GM19395 (cell line): ENCODE measurements around the gene EIF2D.
"Not testable (repeated sequence)": the region's sequence is repeated elsewhere in the genome, so short reads cannot be mapped to it uniquely, and the experiment has no call there.

Experiments used
- ATAC-seq: cut with Tn5 transposase; IDR thresholded peaks from one replicate; pipeline ENCODE4 v1.9.1; 2021; ENCODE audit warnings: mild to moderate bottlenecking, moderate library complexity; ENCODE audit not compliant: unreplicated experiment

The EIF2D gene

GRCh38 chr1:206612129-206612876 is at the start of gene EIF2D:
EIF2D (minus strand) TSS chr1:206612465; CDS start chr1:206612342, 123 bp downstream.
- ATAC-seq = peak; percentile 85

GRCh38 chr1:206661161-206661820 is 49.0 kb upstream of the EIF2D start:
- no peak for ATAC-seq

- ATAC-seq = no peak
Measured at GRCh38 chr1:206660136-206660535, 47.9 kb upstream of the EIF2D start.

GRCh38 chr1:206658981-206659273 is 46.7 kb upstream of the EIF2D start:
- no peak for ATAC-seq

- ATAC-seq = no peak
Measured at GRCh38 chr1:206658264-206658980, 46.2 kb upstream of the EIF2D start.

GRCh38 chr1:206657751-206658150 is 45.5 kb upstream of the EIF2D start:
- ATAC-seq = no peak

- ATAC-seq = no peak
Measured at GRCh38 chr1:206656936-206657335, 44.7 kb upstream of the EIF2D start.

GRCh38 chr1:206655471-206655882 is 43.2 kb upstream of the EIF2D start:
- no peak for ATAC-seq

- no peak for ATAC-seq
Measured at GRCh38 chr1:206654828-206655227, 42.6 kb upstream of the EIF2D start.

GRCh38 chr1:206653715-206654459 is 41.6 kb upstream of the EIF2D start:
- ATAC-seq = no peak

GRCh38 chr1:206651958-206652890 is 40.0 kb upstream of the EIF2D start:
- no peak for ATAC-seq

GRCh38 chr1:206651014-206651413 is 38.7 kb upstream of the EIF2D start:
- no peak for ATAC-seq

- no peak for ATAC-seq
Measured at GRCh38 chr1:206649261-206649921, 37.1 kb upstream of the EIF2D start.

- no peak for ATAC-seq
Measured at GRCh38 chr1:206647224-206647623, 35.0 kb upstream of the EIF2D start.

GRCh38 chr1:206646504-206646903 is 34.2 kb upstream of the EIF2D start:
- no peak for ATAC-seq

- ATAC-seq = no peak
Measured at GRCh38 chr1:206643118-206643698, 30.9 kb upstream of the EIF2D start.

- ATAC-seq = not testable (repeated sequence)
Measured at GRCh38 chr1:206642074-206642473, 29.8 kb upstream of the EIF2D start.

- ATAC-seq = no peak
Measured at GRCh38 chr1:206637605-206638004, 25.3 kb upstream of the EIF2D start.

GRCh38 chr1:206636671-206637070 is 24.4 kb upstream of the EIF2D start:
- no peak for ATAC-seq
